Measurements from ENCODE around the gene ANKS6. TPM values are rescaled to one million over a fixed set of nuclear protein-coding genes. Genes with fewer than 3 reads are reported as not detected.

ANKS6 gene
- total RNA-seq, 1 experiment from 2014 or later = 32.0 TPM

- H3K36me3 ChIP-seq = no peaks in the 10 kb centered on the region
- peaks cover 7% of the 10 kb centered on the region for H3K27me3 ChIP-seq
Observed at GRCh38 chr9:98807070-98807813, 10.9 kb upstream of the ANKS6 start, which contains the start of gene GALNT12. GALNT12 (plus strand) TSS chr9:98807670; CDS start chr9:98807699, 29 bp downstream.

GRCh38 chr9:98806394-98807035 is 10.2 kb upstream of the ANKS6 start:
- no peak overlapping the region for H3K4me3 ChIP-seq
- no peaks in the 10 kb centered on the region for H3K9me3 ChIP-seq (replicated peaks)
- H3K36me3 ChIP-seq = no peaks in the 10 kb centered on the region
- H3K4me1 ChIP-seq = peaks cover 16% of the 10 kb centered on the region
- peak in 1 of 2 experiments; percentile 28 for DNase-seq
- peaks cover 7% of the 10 kb centered on the region for H3K27me3 ChIP-seq
- H3K27ac ChIP-seq = no peak overlapping the region

More at GRCh38 chr9:98807070-98807813, 10.9 kb upstream of the ANKS6 start, which contains the start of gene GALNT12:
- no peaks in the 10 kb centered on the region for H3K9me3 ChIP-seq (replicated peaks)
- H3K4me1 ChIP-seq = peaks cover 16% of the 10 kb centered on the region
- no peak within 1 kb of the TSS for H3K27ac ChIP-seq
- peak within 1 kb of the TSS; percentile 46 for H3K4me3 ChIP-seq
- DNase-seq = peak in 1 of 2 experiments; percentile 32

GRCh38 chr9:98805506-98806272 is 9.3 kb upstream of the ANKS6 start:
- H3K9me3 ChIP-seq (replicated peaks) = no peaks in the 10 kb centered on the region
- DNase-seq = no peak
- no peak overlapping the region for H3K27ac ChIP-seq
- H3K36me3 ChIP-seq = no peaks in the 10 kb centered on the region
- H3K4me3 ChIP-seq = no peak overlapping the region
- H3K27me3 ChIP-seq = peaks cover 7% of the 10 kb centered on the region
- H3K4me1 ChIP-seq = peaks cover 12% of the 10 kb centered on the region

GRCh38 chr9:98804083-98804482 is 7.7 kb upstream of the ANKS6 start:
- Histone ChIP-seq H3K4me3 (no peak overlapping the region), H3K27ac (no peak overlapping the region), H3K36me3 (no peaks in the 10 kb centered on the region), H3K9me3 (replicated peaks) (no peaks in the 10 kb centered on the region), H3K4me1 (no peaks in the 10 kb centered on the region), H3K27me3 (peaks cover 7% of the 10 kb centered on the region)
- no peak for DNase-seq

GRCh38 chr9:98801969-98802371 is 5.6 kb upstream of the ANKS6 start:
- H3K27ac ChIP-seq = no peak overlapping the region
- H3K27me3 ChIP-seq = peaks cover 7% of the 10 kb centered on the region
- H3K9me3 ChIP-seq (replicated peaks) = peaks cover 7% of the 10 kb centered on the region
- no peak overlapping the region for H3K4me3 ChIP-seq
- H3K4me1 ChIP-seq = no peaks in the 10 kb centered on the region
- no peaks in the 10 kb centered on the region for H3K36me3 ChIP-seq
- DNase-seq = no peak

GRCh38 chr9:98801561-98801960 is 5.2 kb upstream of the ANKS6 start:
- H3K27me3 ChIP-seq = peaks cover 7% of the 10 kb centered on the region; the same call in 1 of the 2 replicates
- H3K27ac ChIP-seq = no peak overlapping the region
- no peak overlapping the region for H3K4me3 ChIP-seq
- no peak for DNase-seq
- no peaks in the 10 kb centered on the region for H3K36me3 ChIP-seq
- H3K4me1 ChIP-seq = no peaks in the 10 kb centered on the region
- peaks cover 7% of the 10 kb centered on the region for H3K9me3 ChIP-seq (replicated peaks)

- Histone ChIP-seq H3K4me1 (no peaks in the 10 kb centered on the region), H3K36me3 (no peaks in the 10 kb centered on the region), H3K27ac (no peak overlapping the region), H3K9me3 (replicated peaks) (peaks cover 7% of the 10 kb centered on the region), H3K4me3 (no peak overlapping the region), H3K27me3 (no peaks in the 10 kb centered on the region; the same call in 1 of the 2 replicates)
- no peak for DNase-seq
Observed at GRCh38 chr9:98798254-98798653, 1.9 kb upstream of the ANKS6 start.

- Histone ChIP-seq H3K27ac (no peak overlapping the region), H3K36me3 (no peaks in the 10 kb centered on the region), H3K4me3 (no peak overlapping the region), H3K4me1 (no peaks in the 10 kb centered on the region), H3K27me3 (no peaks in the 10 kb centered on the region), H3K9me3 (replicated peaks) (peaks cover 7% of the 10 kb centered on the region)
- DNase-seq = no peak
Observed at GRCh38 chr9:98797491-98797890, 1.1 kb upstream of the ANKS6 start.

- Histone ChIP-seq H3K27me3 (no peaks in the 10 kb centered on the region), H3K4me1 (peaks cover 11% of the 10 kb centered on the region), H3K36me3 (no peaks in the 10 kb centered on the region), H3K27ac (peak overlapping the region; percentile 46; the same call in 1 of the 2 replicates), H3K9me3 (replicated peaks) (peaks cover 7% of the 10 kb centered on the region), H3K4me3 (peak overlapping the region; percentile 88)
- peak; percentile 30 to 44 for DNase-seq
Observed at GRCh38 chr9:98795970-98796363, 388 bp downstream of the ANKS6 start.

- Histone ChIP-seq H3K36me3 (no peaks in the 10 kb centered on the region), H3K27me3 (no peaks in the 10 kb centered on the region), H3K9me3 (replicated peaks) (peaks cover 7% of the 10 kb centered on the region), H3K27ac (peak overlapping the region; percentile 46; the same call in 1 of the 2 replicates), H3K4me3 (peak overlapping the region; percentile 88), H3K4me1 (peaks cover 16% of the 10 kb centered on the region)
- no peak for DNase-seq
Observed at GRCh38 chr9:98795295-98795955, 930 bp downstream of the ANKS6 start.

- H3K4me1 ChIP-seq = peaks cover 22% of the 10 kb centered on the region
- no peak for DNase-seq
- H3K9me3 ChIP-seq (replicated peaks) = peaks cover 7% of the 10 kb centered on the region
- no peak overlapping the region for H3K4me3 ChIP-seq
- no peaks in the 10 kb centered on the region for H3K27me3 ChIP-seq
- H3K27ac ChIP-seq = no peak overlapping the region
- peaks cover 5% of the 10 kb centered on the region for H3K36me3 ChIP-seq
Observed at GRCh38 chr9:98794802-98795201, 1.6 kb downstream of the ANKS6 start.

GRCh38 chr9:98793031-98793430 is 3.3 kb downstream of the ANKS6 start:
- no peak overlapping the region for H3K27ac ChIP-seq
- H3K27me3 ChIP-seq = no peaks in the 10 kb centered on the region
- H3K36me3 ChIP-seq = peaks cover 21% of the 10 kb centered on the region
- no peak overlapping the region for H3K4me3 ChIP-seq
- no peak for DNase-seq
- H3K9me3 ChIP-seq (replicated peaks) = peaks cover 3% of the 10 kb centered on the region
- peaks cover 26% of the 10 kb centered on the region for H3K4me1 ChIP-seq

- H3K4me1 ChIP-seq = peaks cover 26% of the 10 kb centered on the region
- peak overlapping the region; percentile 82; the same call in 1 of the 2 replicates for H3K27ac ChIP-seq
- no peak overlapping the region for H3K4me3 ChIP-seq
- no peaks in the 10 kb centered on the region for H3K9me3 ChIP-seq (replicated peaks)
- H3K27me3 ChIP-seq = no peaks in the 10 kb centered on the region
- DNase-seq = no peak
- peaks cover 21% of the 10 kb centered on the region for H3K36me3 ChIP-seq
Observed at GRCh38 chr9:98791608-98792490, 4.5 kb downstream of the ANKS6 start.
